ENCODE results near the gene LPAR1. TPM values are rescaled to one million over a fixed set of nuclear protein-coding genes. Genes with fewer than 3 reads are reported as not detected.

LPAR1 gene
- total and polyA plus RNA-seq, 2 of the 8 experiments (the other 6 are each of a cell fraction or from before 2014, with no cell fraction given) = 3.4 to 5.1 TPM

DNA sequence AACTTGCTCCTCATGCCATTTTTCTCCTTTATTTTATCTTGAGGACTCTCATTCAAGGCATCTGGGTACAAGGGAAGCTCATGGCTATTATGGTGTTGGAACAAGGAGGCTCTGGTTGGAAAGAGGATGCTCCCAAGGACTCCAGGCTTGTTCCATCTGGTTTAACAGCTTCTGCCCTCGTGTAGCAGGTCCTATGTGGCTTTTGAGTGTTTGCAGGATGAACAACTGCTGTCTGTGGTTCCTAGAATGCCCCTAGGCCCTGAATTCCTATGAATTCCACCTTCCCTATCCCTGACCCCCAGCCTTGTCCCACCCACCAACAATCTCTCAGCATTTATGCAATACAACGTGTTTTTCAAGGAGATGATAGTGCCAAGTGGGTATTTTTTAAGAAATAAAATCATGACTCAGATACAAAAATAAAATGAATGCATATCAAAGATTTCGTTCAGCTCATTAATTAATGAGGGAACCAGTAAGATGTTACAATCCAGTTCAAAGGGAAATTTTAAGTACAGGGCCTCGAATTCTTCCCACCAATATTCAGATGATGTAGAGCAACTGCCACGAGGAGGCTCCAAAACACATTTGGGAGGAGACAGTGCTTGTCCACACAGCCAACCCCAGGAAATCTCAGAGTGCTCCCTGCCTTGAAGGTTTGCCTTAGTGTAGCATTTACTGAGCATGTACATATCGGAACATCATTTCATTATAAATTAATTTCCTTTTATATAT, 187.7 kb downstream of the LPAR1 start:
- Histone ChIP-seq H2BK20ac (ENCODE audit: low read length) (no peak overlapping the region), H2BK5ac (ENCODE audit: low read depth, low read length) (no peak overlapping the region), H4K20me1 (replicated peaks in 1 of 2; ENCODE audit: control insufficient read depth in 1 of 2, insufficient read depth in 2 of 2, low read length in 2 of 2) (no peaks in the 10 kb centered on the region), H3K4me3 (ENCODE audit: extremely low read depth in 1 of 4, insufficient read depth in 2 of 4, low read depth in 3 of 4, low read length in 4 of 4) (no peak overlapping the region), H3K18ac (ENCODE audit: extremely low read depth, low read length) (no peak overlapping the region), H2BK120ac (replicated peaks; ENCODE audit: low read depth, low read length) (no peak overlapping the region), H3K9me3 (ENCODE audit: insufficient read depth in 2 of 2, low read depth in 1 of 2, low read length in 1 of 2) (peaks cover 0 to 5% of the 10 kb centered on the region in 2 experiments; a peak in 1 of 4 replicates), H3K9ac (replicated peaks in 1 of 4; ENCODE audit: extremely low read depth in 1 of 4, low read depth in 3 of 4, low read length in 3 of 4) (no peak overlapping the region), H2AFZ (ENCODE audit: low read length) (no peak overlapping the region), H3K79me1 (ENCODE audit: low read depth, low read length) (no peaks in the 10 kb centered on the region), H3K27me3 (replicated peaks in 1 of 4; ENCODE audit: control insufficient read depth in 3 of 4, extremely low read depth in 1 of 4, insufficient read depth in 3 of 4, low read length in 3 of 4) (no peaks in the 10 kb centered on the region), H2BK15ac (ENCODE audit: low read length) (no peak overlapping the region), H3K36me3 (ENCODE audit: control insufficient read depth in 2 of 4, insufficient read depth in 4 of 4, low read length in 3 of 4) (no peaks in the 10 kb centered on the region), H2BK12ac (ENCODE audit: low read depth, low read length) (no peak overlapping the region), H3K23ac (ENCODE audit: insufficient read length) (no peak overlapping the region), H4K91ac (replicated peaks; ENCODE audit: insufficient read length, low read length) (no peak overlapping the region), H3K14ac (ENCODE audit: insufficient read length) (no peak overlapping the region), H3K56ac (replicated peaks; ENCODE audit: insufficient read length, low read depth, low read length) (no peak overlapping the region), H3K4me1 (replicated peaks in 1 of 4; ENCODE audit: control insufficient read depth in 3 of 4, insufficient read depth in 4 of 4, low read length in 3 of 4) (no peaks in the 10 kb centered on the region), H3K27ac (ENCODE audit: low read depth, low read length) (no peak overlapping the region), H3K4me2 (ENCODE audit: insufficient read depth in 1 of 2, low read depth in 2 of 2, low read length in 2 of 2) (no peak overlapping the region), H3K4ac (replicated peaks; ENCODE audit: insufficient read length, low read depth, low read length) (no peak overlapping the region), H3K23me2 (ENCODE audit: low read depth, low read length) (no peaks in the 10 kb centered on the region), H3K79me2 (ENCODE audit: control insufficient read depth in 1 of 2, insufficient read depth in 2 of 2, low read length in 2 of 2) (no peaks in the 10 kb centered on the region), H4K5ac (ENCODE audit: insufficient read length, low read depth, low read length) (no peak overlapping the region), H4K8ac (ENCODE audit: extremely low read depth, insufficient read depth, low read length) (no peak overlapping the region), H2AK5ac (ENCODE audit: low read depth, low read length) (no peak overlapping the region)
- DNase-seq (ENCODE audit: low read depth in 1 of 2, low spot score in 2 of 2) = no peak
- 92% methylated on average over 6 of the region's 6 CpGs; no CpG with 5 or more reads in 1 of the 2 experiments for WGBS, 2 experiments (ENCODE audit: extremely low coverage in 1 of 2, insufficient coverage in 1 of 2, insufficient read length in 1 of 2, insufficient replicate concordance in 2 of 2, low coverage in 1 of 2, low lambda C conversion rate in 2 of 2, missing lambda C conversion rate in 1 of 2)
- ChIA-PET POLR2A (ENCODE audit: partially characterized antibody) (no interaction called here), CTCF (ENCODE audit: partially characterized antibody) (interaction anchor here (1.3 kb wide), 1 partner anchor 55 kb away, joined by 3 read pairs; no protein-coding TSS in a partner anchor)
- no peak for FAIRE-seq
